Natural killer cell (primary cell): Measurements from ENCODE around the gene MAML3. TPM values are rescaled to one million over a fixed set of nuclear protein-coding genes. Genes with fewer than 3 reads are reported as not detected.

Experiments
- ATAC-seq, 3 donors: fragments of 150-1000 bp in 2 of 3; fragments of 200-7000 bp in 1 of 3; cut with Tn5 transposase; 1 replicate in 1 of 3; 2 replicates in 2 of 3; pipeline ENCODE4 v1.10.0; 2021; ENCODE audit warnings: mild to moderate bottlenecking in 2 of 3, moderate library complexity in 2 of 3
- DNase-seq, 2 donors: peaks; one replicate each; pipeline versions ENCODE4 v3.0.0 to v3.0.0-alpha.2; 2013 to 2021; ENCODE audit warnings: mixed read lengths in 1 of 2
- H3K27ac ChIP-seq: one replicate; pipeline ENCODE4 v1.5.1; 2013; ENCODE audit warnings: mild to moderate bottlenecking, low read length
- H3K27me3 ChIP-seq: one replicate; pipeline ENCODE4 v1.6.1; 2013; ENCODE audit warnings: low read length; ENCODE audit not compliant: control insufficient read depth, insufficient read depth
- H3K36me3 ChIP-seq: one replicate; pipeline ENCODE4 v1.6.1; 2013; ENCODE audit warnings: low read length; ENCODE audit not compliant: control insufficient read depth, insufficient read depth
- H3K4me1 ChIP-seq: one replicate; pipeline ENCODE4 v1.6.1; 2013; ENCODE audit warnings: low read length; ENCODE audit not compliant: control insufficient read depth, insufficient read depth
- H3K4me3 ChIP-seq: one replicate; pipeline ENCODE4 v1.5.1; 2013; ENCODE audit warnings: low read length
- H3K9me3 ChIP-seq: one replicate; pipeline ENCODE4 v1.6.1; 2013; ENCODE audit warnings: low read length; ENCODE audit not compliant: control insufficient read depth, insufficient read depth
- H3K27ac Mint-ChIP-seq, 2 donors: one replicate each; pipeline ENCODE4 v1.8.0; 2022; ENCODE audit warnings: mild to moderate bottlenecking in 2 of 2, mixed read lengths in 2 of 2, moderate library complexity in 1 of 2
- H3K27me3 Mint-ChIP-seq, 2 donors: one replicate each; pipeline ENCODE4 v1.8.0; 2022; ENCODE audit warnings: low read depth in 2 of 2, mixed read lengths in 2 of 2
- H3K36me3 Mint-ChIP-seq: one replicate; pipeline ENCODE4 v1.8.0; 2022; ENCODE audit warnings: mixed read lengths
- H3K4me1 Mint-ChIP-seq, 2 donors: one replicate each; pipeline ENCODE4 v1.8.0; 2022; ENCODE audit warnings: mixed read lengths in 2 of 2
- H3K4me3 Mint-ChIP-seq: one replicate; pipeline ENCODE4 v1.8.0; 2022; ENCODE audit warnings: mild to moderate bottlenecking, moderate library complexity, mixed read lengths
- H3K9me3 Mint-ChIP-seq, 2 donors: one replicate each; pipeline ENCODE4 v1.8.0; 2022; ENCODE audit warnings: mixed read lengths in 2 of 2
- CTCF ChIP-seq: fragments of 200-600 bp; IDR thresholded peaks from one replicate; pipeline ENCODE4 v1.8.0; 2022; ENCODE audit warnings: antibody characterized with exemption
- WGBS: methylation state at CpG from one replicate; pipeline ENCODE4 v1.1.7; 2013; ENCODE audit warnings: missing lambda C conversion rate; ENCODE audit not compliant: insufficient coverage; 5-methylcytosine and 5-hydroxymethylcytosine counted together
- intact Hi-C: fragments of 100-400 bp; cut with micrococcal nuclease; formaldehyde crosslinking; loops from one replicate; pipeline ENCODE4 v1.14.2; 2022
- total RNA-seq, 4 donors: library from RNA; stranded (reverse); fragments of 120-200 nt in 1 of 4; gene quantifications; one replicate each; pipeline versions ENCODE4 v1.2.3 to v1.2.4, GENCODE V29; 2013 to 2022

The MAML3 gene
- total RNA-seq, 3 donors from 2014 or later (not counting 1 experiment from before 2014, with no cell fraction given): 1.7 to 5.6 (median 2.8) TPM

GRCh38 chr4:140038031-140038533, 115.9 kb downstream of the MAML3 start:
- Histone ChIP-seq H3K4me1 (peaks cover 4% of the 10 kb centered on the region), H3K27me3 (no peaks in the 10 kb centered on the region), H3K4me3 (no peak overlapping the region), H3K36me3 (no peaks in the 10 kb centered on the region), H3K9me3 (no peaks in the 10 kb centered on the region), H3K27ac (no peak overlapping the region)
- peaks cover 0 to 10% of the 10 kb centered on the region in 2 donors for H3K27me3 Mint-ChIP-seq
- no peak for ATAC-seq
- no peaks in the 10 kb centered on the region for H3K9me3 Mint-ChIP-seq
- no peaks in the 10 kb centered on the region for H3K36me3 Mint-ChIP-seq
- H3K4me3 Mint-ChIP-seq: no peak overlapping the region
- 61% methylated on average over 3 of the region's 3 CpGs for WGBS
- H3K27ac Mint-ChIP-seq: no peak overlapping the region
- DNase-seq: no peak
- H3K4me1 Mint-ChIP-seq: no peaks in the 10 kb centered on the region
- intact Hi-C loops: no loop called here
- no peak for TF ChIP-seq CTCF

- H3K27ac Mint-ChIP-seq: no peak overlapping the region
- H3K4me1 ChIP-seq: peaks cover under 1% of the 10 kb centered on the region
- H3K27me3 ChIP-seq: no peaks in the 10 kb centered on the region
- 80% methylated on average over 6 of the region's 6 CpGs for WGBS
- no peaks in the 10 kb centered on the region for H3K9me3 ChIP-seq
- no peak overlapping the region for H3K27ac ChIP-seq
- H3K4me1 Mint-ChIP-seq: no peaks in the 10 kb centered on the region
- no peak overlapping the region for H3K4me3 ChIP-seq
- DNase-seq: no peak
- no peak for ATAC-seq
- H3K4me3 Mint-ChIP-seq: no peak overlapping the region
- no peak for TF ChIP-seq CTCF
- no peaks in the 10 kb centered on the region for H3K9me3 Mint-ChIP-seq
- peaks cover 0 to 11% of the 10 kb centered on the region in 2 donors for H3K27me3 Mint-ChIP-seq
- intact Hi-C loops: no loop called here
- H3K36me3 ChIP-seq: no peaks in the 10 kb centered on the region
- no peaks in the 10 kb centered on the region for H3K36me3 Mint-ChIP-seq
Measured at GRCh38 chr4:140037353-140038030, 116.5 kb downstream of the MAML3 start.

GRCh38 chr4:140031706-140032105, 122.3 kb downstream of the MAML3 start:
- H3K9me3 Mint-ChIP-seq: no peaks in the 10 kb centered on the region
- ATAC-seq: no peak
- DNase-seq: no peak
- peaks cover 35 to 42% of the 10 kb centered on the region in 2 donors for H3K27me3 Mint-ChIP-seq
- H3K4me3 Mint-ChIP-seq: no peak overlapping the region
- H3K4me1 Mint-ChIP-seq: no peaks in the 10 kb centered on the region
- Histone ChIP-seq H3K36me3 (no peaks in the 10 kb centered on the region), H3K27ac (no peak overlapping the region), H3K27me3 (no peaks in the 10 kb centered on the region), H3K4me3 (no peak overlapping the region), H3K9me3 (no peaks in the 10 kb centered on the region), H3K4me1 (no peaks in the 10 kb centered on the region)
- 76% methylated on average over 2 of the region's 2 CpGs for WGBS
- H3K36me3 Mint-ChIP-seq: no peaks in the 10 kb centered on the region
- no peak overlapping the region for H3K27ac Mint-ChIP-seq
- no peak for TF ChIP-seq CTCF
- intact Hi-C loops: no loop called here

GRCh38 chr4:140031061-140031460, 122.9 kb downstream of the MAML3 start:
- Histone ChIP-seq H3K36me3 (no peaks in the 10 kb centered on the region), H3K4me1 (no peaks in the 10 kb centered on the region), H3K27ac (no peak overlapping the region), H3K9me3 (no peaks in the 10 kb centered on the region), H3K4me3 (no peak overlapping the region), H3K27me3 (no peaks in the 10 kb centered on the region)
- no peak for ATAC-seq
- Mint-ChIP-seq H3K4me3 (no peak overlapping the region), H3K36me3 (no peaks in the 10 kb centered on the region), H3K27me3 (peaks cover 35 to 42% of the 10 kb centered on the region in 2 donors), H3K4me1 (no peaks in the 10 kb centered on the region), H3K9me3 (no peaks in the 10 kb centered on the region), H3K27ac (no peak overlapping the region)
- no peak for DNase-seq
- TF ChIP-seq CTCF: no peak
- WGBS: 70% methylated on average over 2 of the region's 6 CpGs
- intact Hi-C loops: no loop called here
